Measurements from ENCODE around the gene COL20A1. TPM values are rescaled to one million over a fixed set of nuclear protein-coding genes. Genes with fewer than 3 reads are reported as not detected.

COL20A1 gene
- total RNA-seq, 1 experiment from 2014 or later = 2.3 TPM

GRCh38 chr20:63273635-63274380 is 19.2 kb upstream of the COL20A1 start:
- Mint-ChIP-seq H3K27ac (peak overlapping the region; percentile 28 to 79 (median 39); a peak in 4 of 7 replicates), H3K27me3 (ENCODE audit: low read depth) (no peaks in the 10 kb centered on the region), H3K4me1 (peaks cover 12 to 13% of the 10 kb centered on the region in 2 experiments), H3K4me3 (peak overlapping the region; percentile 80 to 91), H3K36me3 (ENCODE audit: insufficient read depth in 1 of 3, low read depth in 3 of 3) (peaks cover 9 to 35% (median 26%) of the 10 kb centered on the region in 3 experiments), H3K9me3 (no peaks in the 10 kb centered on the region)
- no peak overlapping the region for H3K23ac ChIP-seq (ENCODE audit: insufficient read length, low read depth, low read length)
- no peaks in the 10 kb centered on the region for H3K23me2 ChIP-seq (ENCODE audit: insufficient read length, low read depth, low read length, poor library complexity, severe bottlenecking)
- no peak for TF ChIP-seq CTCF (conservative IDR thresholded peaks at IDR 0.05)
- no peak overlapping the region for H2BK120ac ChIP-seq (ENCODE audit: low read depth, low read length, poor library complexity, severe bottlenecking)
- peaks cover 27% of the 10 kb centered on the region; the same call in 1 of the 2 replicates for H3K79me2 ChIP-seq (ENCODE audit: insufficient read depth, low read length)
- no CpG with 5 or more reads among the region's 20 CpGs for WGBS (ENCODE audit: extremely low coverage, insufficient read length, low lambda C conversion rate)
- H2BK12ac ChIP-seq (ENCODE audit: insufficient read length, low read depth, low read length) = no peak overlapping the region
- no peak overlapping the region for H3K18ac ChIP-seq (ENCODE audit: insufficient read length, low read depth, low read length)
- H2AK5ac ChIP-seq (ENCODE audit: insufficient read length, low read length) = no peak overlapping the region
- H4K91ac ChIP-seq (ENCODE audit: insufficient read length, low read depth, low read length) = no peak overlapping the region
- H3T11ph ChIP-seq (ENCODE audit: low read length) = no peak overlapping the region
- no peak overlapping the region for H4K5ac ChIP-seq (ENCODE audit: insufficient read length, low read depth, low read length)
- H3K9me3 ChIP-seq (ENCODE audit: control insufficient read depth, low read depth, low read length) = no peaks in the 10 kb centered on the region
- peak overlapping the region; percentile 2 for H3K9ac ChIP-seq (ENCODE audit: extremely low read depth, insufficient read length, low read length)
- no peak overlapping the region for H2BK20ac ChIP-seq (ENCODE audit: low read depth, low read length, poor library complexity, severe bottlenecking)
- H2BK15ac ChIP-seq (ENCODE audit: low read depth, low read length) = no peak overlapping the region
- 0 out of 2 replicates have a peak, but pooled peaks cover 2% of the 10 kb centered on the region for H3K4me1 ChIP-seq (ENCODE audit: insufficient read depth, low read length)
- H2BK5ac ChIP-seq (ENCODE audit: insufficient read length, low read length) = no peak overlapping the region
- H3K56ac ChIP-seq (ENCODE audit: insufficient read length, low read depth, low read length) = no peak overlapping the region
- H4K20me1 ChIP-seq (ENCODE audit: control insufficient read depth, insufficient read depth, insufficient read length) = no peaks in the 10 kb centered on the region
- no peak overlapping the region for H3K4ac ChIP-seq (ENCODE audit: low read depth, low read length)
- no peak overlapping the region for H4K8ac ChIP-seq (replicated peaks; ENCODE audit: insufficient read length, low read depth, low read length)
- H2AFZ ChIP-seq (ENCODE audit: low read length) = no peak overlapping the region
- DNase-seq = no peak
- H3K27me3 ChIP-seq (ENCODE audit: insufficient read depth, low read length) = no peaks in the 10 kb centered on the region
- H3K14ac ChIP-seq (ENCODE audit: insufficient read depth, low read length) = peak overlapping the region; percentile 54; the same call in 1 of the 2 replicates
- no peak overlapping the region for H3K27ac ChIP-seq (ENCODE audit: insufficient read length, low read depth, low read length)
- H3K79me1 ChIP-seq (ENCODE audit: insufficient read depth, low read depth, low read length, poor library complexity, severe bottlenecking) = peaks cover 14% of the 10 kb centered on the region
- H3K4me2 ChIP-seq (ENCODE audit: insufficient read depth, insufficient read length, low read length) = peak overlapping the region; percentile 49

Measured in H9 (cell line).